RWPE1 (cell line): ENCODE results near the gene TYW1B.
A peak's percentile ranks its signal among the peaks of the same experiment; 100 is the strongest.
"Not testable (repeated sequence)": the region's sequence is repeated elsewhere in the genome, so short reads cannot be mapped to it uniquely, and the experiment has no call there.

Experiments used
- CTCF ChIA-PET: fragments of 350-600 bp; sonication (Branson Sonifier 250); formaldehyde crosslinking; extraction: SDS; loops from one replicate; lab custom pipeline; 2021; lab: Yijun Ruan, JAX
- POLR2A ChIA-PET: fragments of 400-600 bp; formaldehyde crosslinking; extraction: SDS; loops from one replicate; lab custom pipeline; 2020; ENCODE audit warnings: antibody characterized with exemption; ENCODE audit not compliant: low non-redundant PET; lab: Yijun Ruan, JAX
- DNase-seq: peaks from one replicate; pipeline ENCODE4 v3.0.0; 2012; ENCODE audit warnings: low spot score
- H3K27ac ChIP-seq: fragments of 450-650 bp; 2 replicates; pipeline ENCODE4 v1.5.1; 2017
- TF ChIP-seq, protein P1 (sequence below): fragments of 450-650 bp; conservative IDR thresholded peaks from 2 replicates; pipeline ENCODE4 v1.5.1; 2017; ENCODE audit warnings: low read depth, mild to moderate bottlenecking

TYW1B gene

DNA sequence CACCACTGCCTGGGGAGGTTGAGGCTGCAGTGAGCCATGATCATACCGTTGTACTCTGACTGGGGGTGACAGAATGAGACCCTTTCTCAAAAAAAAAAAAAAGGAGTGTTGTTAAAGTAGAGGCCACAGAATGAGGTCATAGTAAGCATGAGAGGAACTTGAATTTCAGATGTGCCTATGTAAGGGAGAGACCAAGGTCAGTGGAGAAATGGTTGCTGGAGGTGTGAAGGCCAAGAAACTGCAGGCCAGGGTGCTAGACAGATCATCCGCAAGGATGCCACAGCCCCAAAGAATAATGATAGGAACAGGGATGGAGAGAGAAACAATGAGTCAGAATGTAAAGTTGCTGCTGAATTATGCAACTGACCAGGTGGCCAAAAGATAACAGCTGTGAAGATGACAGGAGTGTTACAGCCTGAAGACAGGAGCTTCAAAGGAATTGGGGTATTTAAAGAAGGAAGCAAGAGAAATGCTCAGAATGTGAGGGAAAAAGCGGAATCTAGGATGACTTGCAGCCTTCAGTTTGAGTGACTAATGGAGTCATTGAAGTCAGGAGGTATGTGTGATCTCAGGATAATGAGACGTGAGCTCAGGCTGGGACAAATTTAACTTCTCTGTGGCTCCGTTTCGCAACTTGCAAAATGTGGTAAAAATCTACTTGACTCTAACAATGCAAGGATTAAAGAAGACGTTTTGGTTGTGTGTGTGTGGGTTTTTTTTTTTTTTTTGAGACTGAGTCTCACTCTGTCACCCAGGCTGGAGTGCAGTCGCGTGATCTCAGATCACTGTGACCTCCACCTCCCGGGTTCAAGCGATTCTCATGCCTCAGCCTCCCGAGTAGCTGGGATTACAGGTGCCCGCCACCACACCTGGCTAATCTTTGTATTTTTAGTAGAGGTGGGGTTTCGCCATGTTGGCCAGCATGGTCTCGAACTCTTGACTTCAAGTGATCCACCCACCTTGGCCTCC lies 22.2 kb downstream of the TYW1B start:
- POLR2A ChIA-PET, result no interaction called here
- CTCF ChIA-PET, result no interaction called here
- H3K27ac ChIP-seq, result no peak overlapping the region
- DNase-seq, result no peak
- TF ChIP-seq, protein P1, sequence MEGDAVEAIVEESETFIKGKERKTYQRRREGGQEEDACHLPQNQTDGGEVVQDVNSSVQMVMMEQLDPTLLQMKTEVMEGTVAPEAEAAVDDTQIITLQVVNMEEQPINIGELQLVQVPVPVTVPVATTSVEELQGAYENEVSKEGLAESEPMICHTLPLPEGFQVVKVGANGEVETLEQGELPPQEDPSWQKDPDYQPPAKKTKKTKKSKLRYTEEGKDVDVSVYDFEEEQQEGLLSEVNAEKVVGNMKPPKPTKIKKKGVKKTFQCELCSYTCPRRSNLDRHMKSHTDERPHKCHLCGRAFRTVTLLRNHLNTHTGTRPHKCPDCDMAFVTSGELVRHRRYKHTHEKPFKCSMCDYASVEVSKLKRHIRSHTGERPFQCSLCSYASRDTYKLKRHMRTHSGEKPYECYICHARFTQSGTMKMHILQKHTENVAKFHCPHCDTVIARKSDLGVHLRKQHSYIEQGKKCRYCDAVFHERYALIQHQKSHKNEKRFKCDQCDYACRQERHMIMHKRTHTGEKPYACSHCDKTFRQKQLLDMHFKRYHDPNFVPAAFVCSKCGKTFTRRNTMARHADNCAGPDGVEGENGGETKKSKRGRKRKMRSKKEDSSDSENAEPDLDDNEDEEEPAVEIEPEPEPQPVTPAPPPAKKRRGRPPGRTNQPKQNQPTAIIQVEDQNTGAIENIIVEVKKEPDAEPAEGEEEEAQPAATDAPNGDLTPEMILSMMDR, result no peak

DNA sequence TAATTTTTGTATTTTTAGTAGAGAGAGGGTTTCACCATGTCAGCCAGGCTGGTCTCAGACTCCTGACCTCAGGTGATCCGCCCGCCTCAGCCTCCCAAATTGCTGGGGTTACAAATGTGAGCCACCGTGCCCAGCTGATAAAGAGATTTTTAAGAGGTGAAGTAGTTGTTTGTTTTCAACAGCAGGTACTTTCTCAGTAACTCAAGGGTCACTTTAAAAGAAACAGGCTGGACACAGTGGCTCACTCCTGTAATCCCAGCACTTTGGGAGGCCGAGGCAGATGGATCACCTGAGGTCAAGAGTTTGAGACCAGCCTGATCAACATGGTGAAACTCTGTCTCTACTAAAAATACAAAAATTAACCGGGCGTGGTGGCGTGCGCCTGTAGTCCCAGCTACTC lies 24.2 kb downstream of the TYW1B start:
- not testable (repeated sequence) for DNase-seq, H3K27ac ChIP-seq

DNA sequence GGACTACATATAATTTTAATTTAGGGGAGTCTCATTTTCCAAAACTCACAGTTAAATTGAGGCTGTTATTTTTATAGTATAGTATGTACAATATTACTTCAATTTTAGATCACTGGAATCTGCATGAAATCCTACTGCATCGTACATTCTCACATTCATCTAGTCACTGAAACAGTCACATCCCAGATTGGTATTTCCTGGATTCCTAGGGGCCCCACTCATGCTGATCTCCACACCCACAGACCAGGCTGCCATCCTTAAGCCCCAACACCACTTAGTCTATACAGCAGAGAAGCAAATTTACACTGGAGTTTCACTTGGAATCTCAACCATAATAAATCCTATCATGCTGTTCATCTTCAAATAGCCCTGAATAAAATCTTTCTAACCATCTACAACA lies 26.4 kb downstream of the TYW1B start:
- POLR2A ChIA-PET, H3K27ac ChIP-seq, DNase-seq: not testable (repeated sequence)
- CTCF ChIA-PET, result interaction anchor here (0.6 kb wide), 1 partner anchor 427 kb away, joined by 3 read pairs; no protein-coding TSS in a partner anchor

More for the DNA sequence above, 24.2 kb downstream of the TYW1B start:
- CTCF ChIA-PET, POLR2A ChIA-PET: not testable (repeated sequence)

DNA sequence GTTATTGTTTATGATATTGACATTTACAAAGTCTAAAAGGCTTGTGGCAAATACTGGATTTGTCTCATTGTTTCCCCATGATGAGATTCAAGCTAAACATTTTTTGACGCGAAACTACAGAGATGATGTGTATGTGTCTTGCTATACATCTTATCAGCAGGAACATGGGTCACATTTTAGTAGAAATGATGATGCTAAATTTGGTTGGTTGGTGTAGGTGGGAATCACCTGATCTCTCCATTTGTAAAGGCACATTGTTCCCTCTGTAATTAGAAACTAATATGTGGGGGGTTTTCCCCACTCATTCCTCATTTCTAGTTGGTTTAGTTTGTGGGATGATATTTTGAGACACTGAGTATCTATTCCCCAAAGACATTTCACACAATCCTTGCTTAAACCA lies 32.6 kb downstream of the TYW1B start:
- H3K27ac ChIP-seq, POLR2A ChIA-PET, CTCF ChIA-PET, DNase-seq: not testable (repeated sequence)

DNA sequence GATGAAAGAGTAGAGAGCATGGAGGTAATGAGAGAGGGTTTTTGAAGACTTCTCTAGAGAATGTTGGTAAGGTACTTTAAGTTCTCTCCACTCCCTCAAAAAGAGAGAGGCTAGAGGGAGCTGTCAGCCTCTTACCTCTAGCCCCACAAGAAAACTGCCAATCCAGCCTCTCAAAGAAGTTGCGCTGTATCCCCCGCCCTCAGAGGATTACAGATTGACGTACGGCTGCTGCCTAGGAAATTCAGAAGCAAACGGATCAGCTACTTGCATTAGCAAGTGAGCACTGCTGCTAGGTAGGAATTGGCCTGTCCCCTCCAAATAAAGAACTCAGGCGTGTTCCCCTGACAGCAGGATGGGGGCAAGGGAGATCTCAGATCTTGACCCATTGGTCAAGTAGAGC lies 34.2 kb downstream of the TYW1B start:
- no peak overlapping the region for H3K27ac ChIP-seq
- POLR2A ChIA-PET, result no interaction called here
- CTCF ChIA-PET, result no interaction called here
- TF ChIP-seq, protein P1, result no peak
- no peak for DNase-seq

DNA sequence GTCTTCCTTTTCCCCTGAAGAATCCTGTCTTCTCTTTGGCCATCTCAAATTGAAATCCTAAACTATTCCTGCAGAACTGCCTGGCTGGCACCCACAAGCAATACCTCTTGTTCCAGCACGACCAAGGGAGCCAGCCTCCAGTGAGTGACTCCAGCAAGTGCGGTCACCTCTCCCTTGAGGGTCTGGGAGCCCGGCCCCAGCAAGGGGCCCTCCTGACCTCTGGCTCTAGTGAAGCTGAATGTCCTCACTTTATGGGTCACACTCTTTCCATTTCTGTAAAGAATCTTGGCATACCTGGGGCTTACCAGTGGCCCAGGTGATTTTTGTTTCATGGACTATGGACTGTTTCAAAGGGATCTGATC lies 37.3 kb downstream of the TYW1B start:
- H3K27ac ChIP-seq, CTCF ChIA-PET, DNase-seq, POLR2A ChIA-PET: not testable (repeated sequence)

DNA sequence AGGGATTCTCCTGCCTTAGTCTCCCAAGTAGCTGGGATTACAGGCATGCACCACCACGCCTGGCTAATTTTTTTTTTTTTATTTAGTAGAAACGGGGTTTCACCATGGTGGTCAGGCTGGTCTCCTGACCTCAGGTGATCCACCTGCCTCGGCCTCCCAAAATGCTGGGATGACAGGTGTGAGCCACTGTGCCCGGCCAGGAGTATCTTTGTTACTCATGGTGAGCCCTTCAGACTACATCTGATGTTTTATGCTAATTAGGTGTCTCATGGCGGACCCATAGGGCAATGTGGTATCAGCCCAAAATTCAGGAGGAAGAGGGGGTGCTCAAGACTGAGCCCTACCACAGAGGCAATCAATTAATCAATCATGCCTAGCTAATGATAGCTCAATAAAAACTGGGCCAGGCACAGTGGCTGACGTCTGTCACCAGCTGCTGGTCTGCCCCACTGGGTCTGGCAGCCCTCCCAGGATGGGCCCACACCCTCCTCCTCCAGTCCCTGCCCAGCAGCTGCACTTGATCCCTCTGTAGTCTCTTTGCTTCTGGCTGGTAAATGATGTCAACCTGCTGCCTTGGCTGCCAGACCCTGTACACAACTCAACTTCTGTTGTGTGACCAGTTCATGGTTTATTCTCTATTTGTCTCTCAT lies 37.8 kb downstream of the TYW1B start:
- DNase-seq, CTCF ChIA-PET, POLR2A ChIA-PET, H3K27ac ChIP-seq: not testable (repeated sequence)

DNA sequence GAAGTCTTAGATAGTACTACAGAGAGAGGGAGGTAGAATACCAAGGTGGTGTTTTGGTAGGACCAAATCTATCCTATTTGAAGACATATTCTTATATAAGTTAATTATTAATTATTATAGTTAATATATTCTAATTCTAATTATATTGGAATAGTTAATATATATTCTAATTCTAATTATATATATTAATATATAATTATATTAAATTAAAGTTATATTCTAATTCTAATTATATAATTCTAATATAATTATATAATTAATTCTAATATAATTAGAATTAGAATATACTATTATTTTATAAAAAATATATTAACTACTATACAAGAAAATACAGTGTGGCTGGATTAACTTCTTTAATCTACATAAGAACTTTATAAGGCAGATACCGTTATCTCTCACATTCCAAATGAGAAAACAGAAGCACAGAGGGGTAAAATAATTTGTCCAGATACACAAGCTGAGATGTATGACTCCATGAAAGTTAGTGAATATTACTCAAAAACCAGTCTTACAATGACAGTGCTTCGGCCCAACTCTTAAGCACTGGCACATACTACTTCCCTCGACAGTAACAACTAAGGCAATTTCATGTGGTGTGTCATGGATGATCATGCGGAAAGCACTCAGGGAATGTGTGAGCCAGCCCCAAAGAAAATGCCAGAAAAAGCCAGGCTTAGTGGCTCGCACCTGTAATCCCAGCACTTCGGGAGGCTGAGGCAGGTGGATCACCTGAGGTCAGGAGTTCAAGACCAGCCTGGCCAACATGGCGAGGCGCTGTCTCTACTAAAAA lies 42.6 kb downstream of the TYW1B start:
- ChIA-PET CTCF (interaction anchor here (0.6 to 0.7 kb wide), 5 partner anchors 25 to 1650 kb away, joined by 3 to 4 read pairs (median 3); no protein-coding TSS in a partner anchor), POLR2A (no interaction called here)
- TF ChIP-seq, protein P1, result no peak
- no peak overlapping the region for H3K27ac ChIP-seq
- no peak for DNase-seq

DNA sequence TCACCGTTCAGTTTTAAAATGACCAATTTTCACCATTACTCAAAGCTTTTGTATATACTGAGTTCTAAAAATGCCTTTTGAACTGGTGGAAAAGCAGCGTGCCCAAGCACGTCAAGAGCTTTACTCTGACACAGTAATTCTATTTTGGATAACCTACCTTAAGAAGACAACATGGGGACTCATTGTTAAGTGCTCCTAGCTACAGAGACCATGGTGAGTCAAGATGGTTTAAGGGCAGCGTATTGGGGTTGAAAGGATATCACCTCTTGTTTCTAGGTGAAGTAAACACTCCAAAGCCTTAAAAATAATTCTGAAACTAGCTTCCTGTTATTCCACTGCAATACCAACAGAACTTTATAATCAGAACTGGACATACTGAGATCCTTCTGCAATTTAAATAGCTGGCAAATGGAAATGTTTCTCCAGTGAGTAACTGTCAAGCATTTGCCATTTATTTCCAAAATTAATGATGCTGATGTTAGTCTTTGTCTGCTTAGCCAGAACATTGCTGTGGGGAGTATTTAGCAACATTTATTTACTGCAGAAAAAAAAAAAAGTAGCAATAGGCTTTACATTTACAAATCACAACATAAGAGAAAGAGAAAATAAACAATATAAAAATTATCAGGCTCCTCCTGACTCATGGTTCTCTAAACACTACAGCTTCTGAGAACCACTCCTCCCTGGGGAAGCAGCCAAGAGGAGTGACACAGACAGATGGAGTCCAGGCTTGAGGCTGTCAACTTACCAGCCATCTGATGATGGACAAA lies 44.2 kb downstream of the TYW1B start:
- peak; percentile 34 for DNase-seq
- H3K27ac ChIP-seq, CTCF ChIA-PET, POLR2A ChIA-PET: not testable (repeated sequence)
